ENCODE results near the gene AMTN.

AMTN gene

DNA sequence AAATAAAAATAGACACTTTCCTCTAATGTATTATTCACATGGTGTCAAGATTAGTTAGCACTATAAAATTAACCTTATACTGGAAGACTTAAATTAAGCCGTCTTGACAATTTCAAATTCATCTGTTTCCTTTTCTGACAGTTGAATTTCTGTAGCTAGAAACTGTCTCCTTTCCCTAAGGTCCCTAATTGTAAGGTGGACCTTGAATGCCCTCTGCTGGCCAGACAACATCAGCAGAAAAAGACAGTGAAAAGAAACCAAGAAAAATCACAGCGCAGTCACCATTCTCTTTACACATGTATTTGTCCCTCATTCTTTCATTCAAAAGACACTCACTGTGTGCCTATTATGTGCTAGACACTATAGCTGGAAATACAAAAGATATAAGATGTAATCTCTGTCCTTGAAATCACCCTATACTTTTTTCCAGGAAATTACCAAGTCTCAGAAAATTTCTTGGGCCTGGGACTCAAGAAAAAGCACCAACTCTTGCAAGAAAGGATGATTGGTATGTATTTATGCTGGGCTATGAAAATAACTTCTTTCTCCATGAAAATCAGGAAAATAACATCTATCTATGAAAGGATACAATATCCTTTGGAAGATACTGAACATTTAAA is 41.0 kb downstream of the AMTN start:
- H3K27ac ChIP-seq = no peak overlapping the region
- no peak for DNase-seq (ENCODE audit: low read depth, low spot score)

DNA sequence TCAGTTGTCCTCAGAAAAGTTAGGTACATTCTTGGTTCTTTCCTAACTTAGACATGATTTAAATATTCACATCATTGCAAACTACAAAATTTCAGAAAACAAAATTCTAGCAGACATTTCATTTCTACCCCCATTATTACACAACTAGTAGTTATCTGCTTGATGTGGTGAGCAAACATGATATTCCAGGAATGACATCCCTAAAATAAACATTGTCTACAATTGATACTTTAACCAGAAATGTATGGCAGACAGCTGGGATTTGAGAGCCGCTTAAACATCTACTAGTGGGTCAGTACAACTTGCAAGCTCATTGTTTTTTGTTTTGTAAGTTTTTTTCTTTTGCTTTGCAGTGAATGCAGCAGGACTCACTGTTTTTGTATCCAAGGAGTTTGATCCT is 41.6 kb downstream of the AMTN start:
- no peak for DNase-seq (ENCODE audit: low read depth, low spot score)
- no peak overlapping the region for H3K27ac ChIP-seq

DNA sequence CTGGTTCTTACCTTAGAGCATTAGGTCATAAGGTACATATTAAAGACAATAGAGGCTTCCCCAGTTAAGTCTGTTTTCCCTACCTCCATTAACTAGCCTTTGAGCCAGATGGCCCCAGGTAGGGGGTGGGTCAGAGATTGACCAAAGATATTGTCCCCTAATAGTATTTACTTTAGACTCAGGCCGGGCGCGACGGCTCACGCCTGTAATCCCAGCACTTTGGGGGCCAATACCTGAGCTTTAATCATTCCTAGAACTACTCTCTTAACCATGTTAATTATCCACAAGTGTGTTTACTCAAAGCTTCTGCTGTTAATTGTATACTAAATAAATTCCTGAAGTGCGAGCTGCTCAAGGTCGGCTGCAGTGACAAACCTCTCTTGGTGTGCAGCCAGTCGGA is 45.7 kb downstream of the AMTN start:
- no peak for DNase-seq (ENCODE audit: low read depth, low spot score)
- H3K27ac ChIP-seq = no peak overlapping the region

DNA sequence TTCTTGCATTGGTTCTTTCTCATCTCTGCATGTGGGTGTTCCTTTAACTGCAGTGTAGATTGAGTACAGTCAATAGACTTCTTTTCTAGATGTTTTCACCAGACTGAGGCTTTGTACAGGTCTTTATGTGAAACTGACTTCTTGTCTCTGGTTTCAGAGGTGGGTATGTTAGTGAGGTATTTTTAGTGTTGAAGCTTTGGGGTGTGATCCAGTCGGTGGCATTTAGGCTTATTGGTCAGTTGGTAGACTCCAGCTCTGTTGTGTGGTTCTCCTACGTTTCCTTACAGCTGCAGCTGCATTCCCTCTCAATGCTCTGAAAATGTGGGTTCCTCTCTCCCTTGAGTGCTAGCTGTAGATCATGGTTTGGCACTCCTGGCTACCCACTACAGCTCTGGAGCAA is 52.4 kb downstream of the AMTN start:
- H3K27ac ChIP-seq = no peak overlapping the region
- no peak for DNase-seq (ENCODE audit: low read depth, low spot score)

DNA sequence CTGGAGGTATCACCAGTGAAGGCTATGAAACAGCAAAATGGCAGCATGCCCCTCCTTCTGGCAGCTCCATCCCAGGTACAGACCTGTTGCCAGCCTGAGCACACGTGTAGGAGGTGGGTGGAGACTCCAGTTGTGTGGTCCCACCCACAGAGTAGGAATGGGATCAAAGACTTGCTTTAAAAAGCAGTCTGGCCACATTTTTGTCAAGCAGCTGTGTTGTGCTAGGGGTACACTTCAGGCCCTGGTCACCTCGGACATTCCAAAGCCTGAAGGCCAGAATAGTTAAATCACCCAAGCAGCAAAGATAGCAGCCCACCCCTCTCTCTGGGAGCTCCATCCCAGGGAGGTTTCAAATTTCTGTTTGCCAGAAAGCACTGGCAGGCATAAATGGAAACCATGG is 53.4 kb downstream of the AMTN start:
- no peak for DNase-seq (ENCODE audit: low read depth, low spot score)
- H3K27ac ChIP-seq = no peak overlapping the region

DNA sequence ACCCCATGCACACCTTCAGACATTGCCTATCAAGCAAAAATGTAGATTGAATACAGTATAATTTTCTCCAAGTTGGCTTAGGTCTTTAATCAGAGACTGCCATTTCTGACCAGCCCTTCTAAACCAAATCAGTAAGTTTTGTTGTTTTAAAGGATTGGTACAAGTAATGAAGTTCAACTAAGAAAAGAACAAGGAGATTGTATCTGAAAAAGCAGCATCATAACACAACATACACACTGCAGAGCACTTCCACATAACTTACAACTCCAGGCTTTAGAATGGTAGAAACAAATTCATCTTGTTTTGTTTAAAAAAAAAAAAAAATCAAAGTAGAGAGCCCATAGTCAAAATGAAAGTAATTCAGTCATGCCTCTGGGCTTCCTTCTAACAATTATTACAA is 57.6 kb downstream of the AMTN start:
- no peak for DNase-seq (ENCODE audit: low read depth, low spot score)
- no peak overlapping the region for H3K27ac ChIP-seq

DNA sequence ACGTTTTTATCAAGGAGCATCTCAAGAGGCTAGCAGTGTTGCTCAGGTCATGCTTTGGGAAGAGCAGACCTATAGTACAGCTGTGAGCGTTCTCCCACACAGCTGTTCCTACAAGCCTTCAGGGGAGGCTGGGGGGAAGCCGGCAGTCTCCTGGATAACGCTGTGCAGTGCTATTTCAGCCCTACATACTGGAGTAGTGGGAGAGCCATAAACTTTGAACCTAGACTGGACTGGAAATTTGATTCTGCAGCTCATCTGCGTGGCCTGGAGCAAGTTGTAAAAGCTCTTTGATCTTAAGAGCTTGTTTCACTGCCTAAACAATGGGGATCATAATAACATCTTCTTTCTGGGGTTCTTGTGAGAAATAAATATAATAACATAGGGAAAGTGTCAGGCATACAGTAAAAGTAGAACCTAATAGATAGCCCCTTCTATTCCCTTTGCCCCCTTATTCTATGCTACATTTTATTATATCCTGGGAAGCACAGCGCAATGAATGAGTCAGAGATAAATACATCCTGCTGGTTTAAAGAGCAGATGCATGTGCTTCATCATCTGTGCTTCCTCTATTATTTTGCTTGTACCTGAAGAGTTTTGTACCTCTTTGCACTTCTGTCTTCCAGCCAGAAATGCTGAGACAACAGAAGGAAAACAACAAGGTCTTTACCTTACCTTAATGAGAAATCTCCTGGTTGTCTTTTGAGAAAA is 59.0 kb downstream of the AMTN start:
- H3K27ac ChIP-seq = no peak overlapping the region
- DNase-seq (ENCODE audit: low read depth, low spot score) = no peak

DNA sequence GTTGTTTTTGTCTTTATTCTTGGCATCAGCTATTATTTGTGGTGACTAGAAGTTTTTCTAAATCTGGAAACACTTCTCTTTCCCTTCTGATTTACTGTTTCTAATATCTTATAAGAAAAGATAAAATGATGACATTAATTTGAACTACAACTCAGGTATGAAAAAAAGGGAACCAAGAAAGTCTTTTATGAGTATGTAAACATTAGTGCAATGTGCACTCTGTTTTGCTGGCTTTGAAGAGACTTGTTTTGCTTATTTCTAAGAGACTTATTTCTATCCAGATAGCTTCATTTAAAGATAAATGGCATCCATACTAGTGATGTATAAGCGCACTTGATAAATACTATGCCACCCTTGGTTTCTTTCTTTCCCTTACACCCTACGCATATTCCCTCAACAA is 63.6 kb downstream of the AMTN start:
- DNase-seq (ENCODE audit: low read depth, low spot score) = no peak
- H3K27ac ChIP-seq = no peak overlapping the region
